HG03442 (cell line): ENCODE results near the gene SLC25A41.

ENCODE experiments used
- ATAC-seq: cut with Tn5 transposase; IDR thresholded peaks from one replicate; pipeline ENCODE4 v1.9.1; 2021; ENCODE audit warnings: mild to moderate bottlenecking, moderate library complexity; ENCODE audit not compliant: unreplicated experiment

Gene SLC25A41

GRCh38 chr19:6376512-6377190 lies 56.9 kb downstream of the SLC25A41 start:
- ATAC-seq = no peak
